Measurements from ENCODE around the gene MN1.

Gene MN1

DNA sequence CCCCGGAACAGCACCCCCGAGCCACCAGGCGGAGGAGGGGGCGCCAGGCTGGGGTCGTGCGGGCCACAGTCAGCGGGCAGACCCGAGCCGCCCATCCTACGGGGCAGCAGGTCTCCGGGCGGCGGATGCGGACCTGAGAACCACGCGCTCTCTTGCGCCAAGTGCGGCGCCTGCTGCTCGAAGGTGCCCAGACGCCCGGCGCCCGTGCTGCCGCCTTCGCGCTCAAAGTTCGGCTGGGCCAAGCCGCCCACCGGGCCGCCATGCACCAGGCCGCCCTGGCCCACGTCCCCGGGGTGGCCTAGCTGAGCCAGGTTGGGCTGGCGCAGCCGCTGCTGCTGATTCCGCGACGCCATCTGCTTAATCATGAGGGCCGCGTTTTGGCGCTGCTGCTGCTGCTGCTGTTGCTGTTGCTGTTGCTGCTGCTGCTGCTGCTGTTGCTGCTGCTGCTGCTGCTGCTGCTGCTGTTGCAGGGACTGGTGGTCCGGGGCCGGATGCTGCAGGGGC is 3.0 kb downstream of the MN1 start:
- no peak for DNase-seq

DNA sequence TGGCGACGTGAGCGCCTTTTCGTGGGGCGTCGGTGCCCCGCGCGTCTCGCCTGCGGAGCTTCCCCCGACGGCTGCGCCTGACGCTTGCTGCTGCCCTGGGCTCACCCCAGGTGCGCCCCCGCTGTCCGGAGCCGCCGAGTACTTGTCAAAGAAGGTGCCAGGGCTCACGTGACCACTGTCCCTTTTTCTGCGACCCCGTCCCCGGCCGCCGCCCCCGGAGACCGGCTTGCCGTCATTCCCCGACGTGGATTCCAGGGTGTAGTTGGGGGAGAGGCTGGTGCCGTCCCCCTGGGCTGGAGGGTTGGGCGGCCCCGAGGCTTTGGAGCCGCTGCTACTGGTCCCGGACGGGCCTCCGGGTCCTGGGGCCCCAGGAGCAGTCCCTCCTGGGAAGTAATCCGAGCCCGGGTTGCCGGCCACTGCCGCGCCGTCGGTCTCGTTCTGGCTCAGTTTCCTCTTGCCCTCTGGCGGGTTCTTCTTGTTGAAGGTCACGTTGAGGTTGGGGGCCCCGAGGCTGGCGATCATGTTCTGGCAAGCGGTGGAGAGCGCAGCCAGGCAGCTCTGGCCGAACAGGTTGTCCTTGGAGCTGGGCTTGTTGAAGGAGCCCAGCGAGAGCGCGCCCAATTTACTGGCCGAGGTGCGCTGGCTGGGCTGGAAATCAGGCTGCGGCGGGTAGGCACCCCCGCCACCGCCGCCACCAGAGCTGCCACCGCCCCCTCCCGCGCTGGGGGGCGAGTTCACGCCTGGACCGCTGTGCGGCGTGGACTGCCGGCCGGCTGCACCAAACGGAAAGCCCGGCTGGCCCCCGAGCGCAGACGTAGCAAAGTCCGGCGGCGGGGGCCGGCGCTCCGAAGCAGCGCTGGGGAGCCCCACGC is 3.8 kb downstream of the MN1 start:
- no peak for DNase-seq

- DNase-seq, result no peak
These were observed 4.6 kb downstream of the MN1 start for GRCh38 chr22:27796829-27797519.

GRCh38 chr22:27795696-27796517 is 5.6 kb downstream of the MN1 start:
- DNase-seq, result no peak

DNA sequence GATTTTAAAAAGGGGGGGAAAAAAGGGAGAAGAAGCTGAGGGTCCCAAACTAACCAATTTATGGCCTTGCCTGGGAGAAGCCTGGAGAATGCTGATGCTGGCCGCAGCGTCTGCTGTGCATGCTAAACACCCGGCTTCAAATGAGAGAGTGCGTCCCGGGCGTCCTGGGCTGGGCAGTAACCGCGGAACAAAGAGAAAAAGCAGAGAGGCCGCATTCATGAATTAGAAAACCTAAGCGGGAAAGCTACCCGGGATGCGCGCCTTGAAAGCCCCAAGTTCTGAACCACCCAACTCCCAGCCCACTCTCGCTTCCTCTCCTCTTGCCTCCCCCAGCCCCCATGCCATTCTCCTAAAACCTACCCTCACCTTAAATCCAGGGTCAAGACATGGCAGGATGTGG is 6.5 kb downstream of the MN1 start:
- no peak for DNase-seq

GRCh38 chr22:27794226-27794625 is 7.3 kb downstream of the MN1 start:
- no peak for DNase-seq

GRCh38 chr22:27793576-27793975 is 8.0 kb downstream of the MN1 start:
- DNase-seq, result no peak

DNA sequence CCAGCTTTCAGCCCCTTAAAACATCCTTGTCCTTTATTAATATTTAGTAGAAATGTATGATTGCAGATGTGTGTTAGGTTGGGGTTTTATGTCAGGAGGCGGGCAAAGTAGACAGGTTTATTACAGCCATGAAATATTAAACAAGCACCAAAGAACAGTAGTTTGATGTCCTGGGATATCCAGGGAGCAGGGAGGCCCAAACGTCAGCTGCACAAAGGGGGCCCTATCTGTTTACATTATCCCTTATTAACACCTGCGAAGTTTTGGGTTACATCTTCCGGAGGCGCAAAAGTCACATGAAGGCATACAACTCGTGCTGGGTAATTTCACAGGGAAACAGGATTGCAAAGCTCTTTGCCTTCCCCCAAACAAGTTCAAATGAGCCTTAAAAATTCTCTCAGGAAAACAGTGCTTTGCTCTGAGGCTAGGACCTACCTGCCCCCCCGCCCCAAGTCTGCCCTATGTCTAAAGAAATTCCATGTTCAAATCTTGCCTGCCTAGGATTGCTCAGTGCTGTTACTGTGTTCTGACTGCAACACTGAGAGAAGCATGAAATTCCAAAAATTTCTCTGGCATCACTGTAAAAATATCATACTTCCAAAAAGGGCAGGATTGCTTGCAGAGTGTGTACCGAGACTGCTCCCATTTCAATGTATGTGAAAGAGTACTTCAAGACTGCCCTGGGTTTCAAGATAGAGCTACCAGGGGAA is 8.9 kb downstream of the MN1 start:
- no peak for DNase-seq

- no peak for DNase-seq
These were observed 9.7 kb downstream of the MN1 start for GRCh38 chr22:27791859-27792241.

GRCh38 chr22:27791159-27791858 is 10.2 kb downstream of the MN1 start:
- DNase-seq, result no peak

DNA sequence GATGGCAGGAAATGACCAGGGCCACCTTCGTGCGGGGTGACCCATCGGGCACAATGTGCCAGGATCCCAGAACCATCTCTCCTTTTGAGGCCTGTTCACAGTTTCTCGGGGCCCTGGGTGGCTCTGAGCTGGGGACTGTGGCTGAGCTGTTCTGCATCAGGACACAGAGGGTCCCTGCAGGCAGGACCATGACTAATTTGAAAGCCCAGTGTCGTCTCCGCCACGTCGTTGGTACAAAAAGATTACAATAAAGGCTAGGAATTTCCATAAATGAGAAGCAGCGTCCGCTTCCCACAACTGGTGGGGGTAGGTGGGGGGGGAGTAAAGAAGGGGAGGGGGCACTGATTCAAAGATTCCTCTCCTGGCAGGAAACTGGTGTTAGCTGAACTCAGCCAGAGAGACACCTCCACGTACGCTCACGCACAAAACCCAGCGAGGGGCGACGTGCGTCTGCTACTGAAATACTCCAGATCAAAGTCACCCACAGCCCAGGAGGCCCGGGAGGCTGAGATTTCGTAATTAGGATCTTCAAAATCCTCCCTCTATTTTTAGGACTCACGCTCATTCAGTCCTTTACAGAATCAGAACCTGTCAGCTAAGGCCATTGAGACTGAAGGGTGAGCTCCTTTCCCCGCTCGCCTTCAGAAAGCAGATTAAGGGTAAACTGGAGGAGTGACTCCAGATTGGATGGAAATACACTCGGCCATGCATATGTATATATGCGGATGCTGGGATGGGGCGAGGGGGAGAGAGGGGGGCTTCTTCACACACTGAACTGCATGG is 11.0 kb downstream of the MN1 start:
- no peak for DNase-seq

DNA sequence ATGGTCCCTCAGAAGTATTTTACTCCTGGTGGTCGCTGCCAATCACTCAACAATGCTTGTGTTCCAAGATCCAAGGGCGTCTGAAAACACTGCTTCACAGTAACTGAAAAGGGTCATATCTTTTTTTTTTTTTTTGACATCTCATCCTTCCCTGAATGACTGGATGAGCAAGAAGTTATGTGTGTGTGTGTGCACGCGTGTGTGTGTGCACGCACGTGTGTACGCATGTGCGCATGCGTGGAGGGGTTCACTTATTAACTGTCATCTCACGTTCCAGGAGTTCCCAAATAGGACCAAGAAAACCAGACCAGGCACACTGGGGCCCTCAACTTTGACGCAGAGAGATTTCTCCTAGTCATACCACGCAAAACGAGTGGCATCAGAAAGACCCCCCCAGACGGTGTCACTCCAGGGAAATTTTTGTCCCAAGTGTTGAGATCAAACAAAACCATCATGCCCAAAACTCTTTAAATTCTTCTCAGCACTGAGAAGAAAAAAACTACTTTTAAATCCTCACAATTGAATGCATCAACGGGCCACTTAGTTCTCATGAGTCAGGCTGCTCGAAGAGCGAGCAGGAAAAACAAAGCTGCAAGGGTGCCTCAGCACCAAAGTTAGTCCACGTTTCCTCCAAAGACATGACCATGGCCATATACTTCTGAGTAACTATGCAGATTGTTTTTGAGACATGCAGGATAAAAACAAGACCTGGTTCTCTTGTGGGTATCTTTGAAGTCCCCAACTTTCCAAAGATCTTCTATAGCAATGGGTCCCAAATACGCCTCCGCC is 12.9 kb downstream of the MN1 start:
- DNase-seq, result no peak

GRCh38 chr22:27786965-27787364 is 14.6 kb downstream of the MN1 start:
- no peak for DNase-seq

DNA sequence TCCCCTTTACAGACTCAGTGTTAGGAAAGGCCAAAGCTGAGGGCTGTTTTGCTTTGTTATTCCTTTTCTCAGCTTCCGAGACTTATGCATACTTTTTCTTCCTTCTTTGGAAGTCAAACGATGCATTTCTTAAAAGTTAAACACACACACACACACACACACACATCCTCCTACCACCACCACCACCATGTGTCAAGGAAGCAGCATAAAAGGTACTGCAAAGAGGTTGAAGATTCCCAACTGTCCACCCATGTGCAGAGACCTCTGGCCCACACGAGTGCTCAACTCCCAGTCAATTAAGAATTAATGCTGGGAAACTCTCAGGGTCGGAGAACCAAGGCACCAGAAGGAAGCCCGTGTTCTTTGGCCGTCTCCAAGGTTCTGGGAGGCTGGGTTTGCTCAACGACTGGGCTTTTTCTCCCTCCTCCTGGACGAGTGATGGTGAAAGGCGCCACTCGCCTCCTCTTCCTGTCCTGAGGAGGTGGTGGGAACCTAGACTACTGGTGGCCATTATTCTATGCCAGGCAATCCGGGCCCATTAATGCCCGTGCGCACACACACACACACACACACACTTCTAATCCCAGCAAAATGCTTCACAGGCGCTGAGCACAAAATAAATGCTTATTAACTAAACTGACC is 15.1 kb downstream of the MN1 start:
- DNase-seq, result no peak

GRCh38 chr22:27785831-27786230 is 15.7 kb downstream of the MN1 start:
- DNase-seq, result no peak

DNA sequence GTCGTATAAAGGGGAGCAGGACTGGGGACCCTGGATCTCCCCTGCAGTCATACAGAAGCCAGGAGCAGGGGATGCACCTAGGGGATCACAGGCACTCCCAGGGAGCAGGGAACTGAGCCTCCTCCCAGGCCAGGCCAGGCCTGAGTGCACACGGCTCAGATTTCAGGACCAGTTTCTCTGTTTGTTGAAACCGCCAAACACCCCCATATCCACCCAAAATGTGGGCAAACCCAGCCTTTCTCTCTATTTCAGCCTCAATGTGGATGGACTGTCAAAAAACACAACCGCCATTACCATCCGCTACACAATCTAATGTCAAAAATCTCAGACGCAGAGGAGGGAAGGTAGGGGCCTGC is 17.5 kb downstream of the MN1 start:
- no peak for DNase-seq

DNA sequence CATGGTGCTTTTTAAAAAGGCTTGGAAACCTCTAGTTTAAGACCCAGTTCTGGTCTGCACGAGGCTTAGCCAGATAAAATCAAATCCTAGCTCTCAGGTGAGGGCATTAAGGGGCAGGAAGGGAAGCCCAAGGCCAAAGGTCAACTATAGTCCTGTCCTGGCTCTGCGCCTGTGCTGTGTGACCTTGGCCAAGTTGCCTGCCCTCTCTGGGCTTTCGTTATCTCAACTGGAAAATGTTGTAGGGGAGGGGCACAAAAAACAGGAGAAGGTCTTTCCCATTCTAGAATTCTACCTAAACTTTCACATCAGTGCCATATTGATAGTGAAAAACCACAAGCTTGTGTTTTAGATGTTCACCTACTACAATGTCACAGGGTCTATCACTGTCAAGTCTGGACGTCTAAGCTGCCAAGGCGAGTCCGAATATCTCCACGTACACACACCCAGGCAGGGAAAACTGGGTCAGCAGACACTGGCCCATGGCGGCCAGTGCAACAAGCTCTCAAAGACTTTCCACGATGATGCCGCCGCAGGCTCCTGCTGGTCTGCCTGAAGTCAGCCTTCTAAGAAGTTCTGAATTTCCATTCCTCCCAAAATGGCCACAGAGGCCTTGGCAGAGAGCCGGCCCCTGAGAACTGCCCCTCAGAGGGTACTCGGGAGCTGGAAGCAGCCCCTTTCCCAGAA is 18.0 kb downstream of the MN1 start:
- DNase-seq, result no peak

DNA sequence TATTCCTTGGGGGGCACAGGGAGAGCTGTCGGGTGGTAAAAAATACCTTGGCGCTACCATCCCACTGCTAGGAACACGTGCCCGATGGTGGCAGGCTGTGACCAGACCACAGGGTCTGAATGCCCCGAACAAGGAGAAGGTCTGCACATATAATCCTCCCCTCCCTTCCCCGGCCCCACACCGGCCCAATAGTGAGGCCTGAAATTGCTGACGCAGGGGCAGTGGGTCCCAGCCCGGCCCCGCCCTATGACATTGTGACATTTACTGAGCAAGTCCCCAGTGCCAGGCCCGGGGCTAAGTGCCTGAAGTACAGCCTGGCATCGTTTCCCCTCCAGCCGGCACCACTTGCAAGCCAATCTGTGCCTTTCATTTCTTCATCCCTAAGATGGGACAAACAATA is 19.5 kb downstream of the MN1 start:
- DNase-seq, result no peak

DNA sequence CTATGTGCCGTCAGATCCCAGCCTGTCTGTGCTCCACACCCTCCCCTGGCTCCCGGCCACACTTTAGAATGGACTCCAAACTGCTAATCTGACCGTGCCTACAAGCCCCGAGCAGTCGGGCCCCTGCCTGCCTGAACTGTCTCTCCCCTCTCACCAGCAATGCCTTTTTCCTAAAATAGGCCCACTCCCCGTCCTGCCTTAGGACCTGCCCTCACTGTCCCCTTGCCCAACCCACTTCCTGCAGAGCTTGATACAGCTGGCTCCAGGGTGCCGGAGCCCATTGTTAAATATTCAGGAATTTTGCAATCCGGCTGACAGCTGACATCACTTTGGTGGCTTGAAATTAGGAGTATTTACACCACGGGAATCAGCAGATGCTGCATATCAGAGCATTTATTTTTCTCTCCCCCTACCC is 21.4 kb downstream of the MN1 start:
- DNase-seq, result no peak
